HepG2 (cell line): ENCODE results near the gene CEMP1. TPM values are rescaled to one million over a fixed set of nuclear protein-coding genes. Genes with fewer than 3 reads are reported as not detected.

Source experiments
- BHLHE40 ChIP-seq: IDR thresholded peaks from 2 replicates; pipeline ENCODE4 v1.6.1; 2011; ENCODE audit warnings: low read length, improper control_type of control experiment
- CCAR2 ChIP-seq: fragments of 200-400 bp; formaldehyde crosslinking; optimal IDR thresholded peaks from 2 replicates; pipeline ENCODE3; 2018; ENCODE audit warnings: low read depth, mild to moderate bottlenecking, low read length, moderate library complexity
- CEBPG ChIP-seq: IDR thresholded peaks from 2 replicates; pipeline ENCODE4 v1.6.1; 2016
- ELF3 ChIP-seq: IDR thresholded peaks from 2 replicates; pipeline ENCODE4 v1.6.1; 2016; ENCODE audit warnings: missing genetic modification reagents, missing compliant biosample characterization
- FOXK1 ChIP-seq: sonication (generic); formaldehyde crosslinking; IDR thresholded peaks from 2 replicates; pipeline ENCODE4 v1.4.0; 2020; ENCODE audit warnings: low read depth, missing genetic modification reagents, borderline replicate concordance
- HES4 ChIP-seq: sonication (generic); formaldehyde crosslinking; IDR thresholded peaks from 2 replicates; pipeline ENCODE4 v1.9.0; 2021; ENCODE audit warnings: mild to moderate bottlenecking, missing genetic modification reagents, borderline replicate concordance
- IKZF4 ChIP-seq: sonication (generic); formaldehyde crosslinking; IDR thresholded peaks from 2 replicates; pipeline ENCODE4 v1.5.1; 2020; ENCODE audit warnings: borderline replicate concordance, mild to moderate bottlenecking, low read depth, missing genetic modification reagents; ENCODE audit errors: not compliant biosample characterization
- NCOA1 ChIP-seq: sonication (generic); formaldehyde crosslinking; IDR thresholded peaks from 2 replicates; pipeline ENCODE4 v1.9.0; 2021; ENCODE audit warnings: missing genetic modification reagents
- RBM22 ChIP-seq: fragments of 200-400 bp; formaldehyde crosslinking; optimal IDR thresholded peaks from 2 replicates; pipeline ENCODE3; 2017; ENCODE audit warnings: mild to moderate bottlenecking, low read length, moderate library complexity
- REPIN1 ChIP-seq: sonication (generic); formaldehyde crosslinking; IDR thresholded peaks from 2 replicates; pipeline ENCODE4 v1.8.0; 2022; ENCODE audit warnings: missing genetic modification reagents, low read depth, mild to moderate bottlenecking, borderline replicate concordance
- SATB2 ChIP-seq: sonication (generic); formaldehyde crosslinking; IDR thresholded peaks from 2 replicates; pipeline ENCODE4 v1.5.0; 2020; ENCODE audit warnings: missing genetic modification reagents
- ZFP90 ChIP-seq: sonication (generic); formaldehyde crosslinking; IDR thresholded peaks from 2 replicates; pipeline ENCODE4 v1.8.0; 2022; ENCODE audit warnings: missing genetic modification reagents, mild to moderate bottlenecking, inconsistent platforms, borderline replicate concordance
- ZNF180 ChIP-seq: sonication (generic); formaldehyde crosslinking; IDR thresholded peaks from 2 replicates; pipeline ENCODE4 v1.4.0; 2020; ENCODE audit warnings: low read depth, missing genetic modification reagents, borderline replicate concordance
- ZNF230 ChIP-seq: sonication (generic); formaldehyde crosslinking; IDR thresholded peaks from 2 replicates; pipeline ENCODE4 v1.4.0; 2020; ENCODE audit warnings: mild to moderate bottlenecking, missing genetic modification reagents
- ZNF264 ChIP-seq: sonication (generic); formaldehyde crosslinking; IDR thresholded peaks from 2 replicates; pipeline ENCODE4 v1.4.0; 2020; ENCODE audit warnings: missing genetic modification reagents
- ZNF350 ChIP-seq: sonication (generic); formaldehyde crosslinking; IDR thresholded peaks from 2 replicates; pipeline ENCODE4 v1.4.0; 2020; ENCODE audit warnings: mild to moderate bottlenecking, low read depth, missing genetic modification reagents, borderline replicate concordance
- ZNF75D ChIP-seq: sonication (generic); formaldehyde crosslinking; IDR thresholded peaks from 2 replicates; pipeline ENCODE4 v1.8.1; 2023; ENCODE audit warnings: missing genetic modification reagents, mild to moderate bottlenecking, borderline replicate concordance
- ZNF883 ChIP-seq: sonication (generic); formaldehyde crosslinking; IDR thresholded peaks from 2 replicates; pipeline ENCODE4 v1.5.1; 2020; ENCODE audit warnings: mild to moderate bottlenecking, missing genetic modification reagents; ENCODE audit errors: not compliant biosample characterization
- polyA plus RNA-seq, 8 experiments: library from polyadenylated mRNA; depleted of rRNA in 3 of 8; stranded (reverse) in 7 of 8; unstranded in 1 of 8; fragments of >200 nt; fragmentation: Illumina TruSeq in 4 of 8; extraction: Trizol in 4 of 8; gene quantifications; 2 replicates each; pipeline versions ENCODE4 v1.2.1 to v1.2.3, GENCODE V29; 2011 to 2016; ENCODE audit warnings: low read depth in 4 of 8, missing spikeins in 1 of 8, mixed read lengths in 1 of 8; ENCODE audit not compliant: insufficient read depth in 1 of 8
- total RNA-seq, 5 experiments: library from RNA; depleted of rRNA; stranded (reverse); fragments of >200 nt; fragmentation: Illumina TruSeq; extraction: Trizol; gene quantifications; 2 replicates each; pipeline ENCODE4 v1.2.3, GENCODE V29; 2016; ENCODE audit warnings: low read depth in 1 of 5
- TF ChIP-seq, protein P1 (sequence below): IDR thresholded peaks from 2 replicates; pipeline ENCODE4 v1.6.1; 2016; ENCODE audit warnings: missing biosample characterization, missing genetic modification reagents, low read depth
- TF ChIP-seq, protein P2 (sequence below): sonication (generic); formaldehyde crosslinking; IDR thresholded peaks from 2 replicates; pipeline ENCODE4 v1.5.0; 2020; ENCODE audit warnings: missing genetic modification reagents, mild to moderate bottlenecking, borderline replicate concordance
- TF ChIP-seq, protein P3 (sequence below): sonication (generic); formaldehyde crosslinking; IDR thresholded peaks from 2 replicates; pipeline ENCODE4 v1.8.1; 2023; ENCODE audit warnings: mild to moderate bottlenecking, inconsistent platforms, moderate library complexity, missing genetic modification reagents, borderline replicate concordance
- TF ChIP-seq, protein P4 (sequence below): IDR thresholded peaks from 2 replicates; pipeline ENCODE4 v1.6.1; 2016
- TF ChIP-seq, protein P5 (sequence below): sonication (generic); formaldehyde crosslinking; IDR thresholded peaks from 2 replicates; pipeline ENCODE4 v1.8.1; 2023; ENCODE audit warnings: mild to moderate bottlenecking, moderate library complexity, missing genetic modification reagents

Gene CEMP1
- total and polyA plus RNA-seq, 2 of the 13 experiments (the other 11 are each of a cell fraction or from before 2014, with no cell fraction given) = not detected

DNA sequence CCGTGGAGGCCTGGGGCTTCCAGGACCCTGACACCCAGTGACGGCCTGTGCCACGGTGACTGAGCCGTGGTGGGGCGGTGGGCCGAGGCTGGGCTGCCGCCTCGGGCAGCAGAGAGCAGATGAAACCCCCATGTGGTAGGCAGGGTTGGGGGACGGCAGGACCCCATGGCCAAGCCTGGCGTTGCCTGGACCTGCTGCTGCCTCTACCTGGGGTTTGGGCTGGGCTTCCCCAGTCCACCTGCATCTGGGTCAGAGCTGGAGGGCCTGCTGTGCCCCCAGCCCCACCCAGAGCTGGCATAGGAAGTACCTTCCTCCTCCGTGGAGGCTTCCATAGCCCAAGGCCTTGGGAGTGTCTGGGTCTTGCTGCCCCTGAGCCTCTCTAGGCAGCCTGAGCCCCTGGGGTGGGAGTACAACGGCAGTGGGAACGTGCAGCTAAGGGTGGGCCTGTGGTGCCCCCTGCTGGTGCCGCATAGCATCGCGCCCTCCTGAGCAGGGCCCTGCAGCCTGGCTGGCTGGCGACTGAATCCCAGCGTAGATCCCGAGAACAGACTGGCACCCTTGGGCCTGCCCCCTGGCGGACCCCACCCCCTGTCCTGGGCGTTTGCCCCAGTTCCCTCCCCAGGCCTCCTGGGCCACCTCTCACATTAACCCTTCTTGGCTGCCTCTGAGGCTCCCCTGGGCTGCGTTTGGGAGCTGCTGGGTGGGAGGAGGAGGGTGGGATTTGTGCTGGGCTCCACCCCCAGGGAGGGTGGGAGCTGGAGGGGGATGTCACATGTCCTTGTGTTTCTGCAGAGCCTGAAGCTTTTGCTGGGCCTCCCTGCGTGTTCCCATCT lies 30.1 kb downstream of the CEMP1 start (continued):
- TF ChIP-seq, protein P1, sequence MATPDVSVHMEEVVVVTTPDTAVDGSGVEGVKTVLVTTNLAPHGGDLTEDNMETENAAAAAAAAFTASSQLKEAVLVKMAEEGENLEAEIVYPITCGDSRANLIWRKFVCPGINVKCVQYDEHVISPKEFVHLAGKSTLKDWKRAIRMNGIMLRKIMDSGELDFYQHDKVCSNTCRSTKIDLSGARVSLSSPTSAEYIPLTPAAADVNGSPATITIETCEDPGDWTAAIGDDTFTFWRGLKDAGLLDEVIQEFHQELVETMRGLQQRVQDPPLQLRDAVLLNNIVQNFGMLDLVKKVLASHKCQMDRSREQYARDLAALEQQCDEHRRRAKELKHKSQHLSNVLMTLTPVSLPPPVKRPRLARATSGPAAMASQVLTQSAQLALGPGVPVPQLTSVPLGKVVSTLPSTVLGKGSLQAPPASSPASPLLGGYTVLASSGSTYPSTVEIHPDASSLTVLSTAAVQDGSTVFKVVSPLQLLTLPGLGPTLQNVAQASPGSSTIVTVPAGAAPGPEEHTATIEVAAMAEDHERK = no peak
- no peak for TF ChIP-seq CCAR2
- peak; percentile 41; the same call in 1 of the 2 replicates for TF ChIP-seq ZNF350 (CRISPR knock-in tag)
- TF ChIP-seq, protein P2, sequence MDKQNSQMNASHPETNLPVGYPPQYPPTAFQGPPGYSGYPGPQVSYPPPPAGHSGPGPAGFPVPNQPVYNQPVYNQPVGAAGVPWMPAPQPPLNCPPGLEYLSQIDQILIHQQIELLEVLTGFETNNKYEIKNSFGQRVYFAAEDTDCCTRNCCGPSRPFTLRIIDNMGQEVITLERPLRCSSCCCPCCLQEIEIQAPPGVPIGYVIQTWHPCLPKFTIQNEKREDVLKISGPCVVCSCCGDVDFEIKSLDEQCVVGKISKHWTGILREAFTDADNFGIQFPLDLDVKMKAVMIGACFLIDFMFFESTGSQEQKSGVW = no peak
- TF ChIP-seq, protein P3, sequence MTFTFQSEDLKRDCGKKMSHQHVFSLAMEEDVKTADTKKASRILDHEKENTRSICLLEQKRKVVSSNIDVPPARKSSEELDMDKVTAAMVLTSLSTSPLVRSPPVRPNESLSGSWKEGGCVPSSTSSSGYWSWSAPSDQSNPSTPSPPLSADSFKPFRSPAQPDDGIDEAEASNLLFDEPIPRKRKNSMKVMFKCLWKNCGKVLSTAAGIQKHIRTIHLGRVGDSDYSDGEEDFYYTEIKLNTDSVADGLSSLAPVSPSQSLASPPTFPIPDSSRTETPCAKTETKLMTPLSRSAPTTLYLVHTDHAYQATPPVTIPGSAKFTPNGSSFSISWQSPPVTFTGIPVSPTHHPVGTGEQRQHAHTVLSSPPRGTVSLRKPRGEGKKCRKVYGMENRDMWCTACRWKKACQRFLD (CRISPR knock-in tag) = no peak
- peak; percentile 15; the same call in 1 of the 2 replicates for TF ChIP-seq ELF3 (CRISPR knock-in tag)
- TF ChIP-seq, protein P4, sequence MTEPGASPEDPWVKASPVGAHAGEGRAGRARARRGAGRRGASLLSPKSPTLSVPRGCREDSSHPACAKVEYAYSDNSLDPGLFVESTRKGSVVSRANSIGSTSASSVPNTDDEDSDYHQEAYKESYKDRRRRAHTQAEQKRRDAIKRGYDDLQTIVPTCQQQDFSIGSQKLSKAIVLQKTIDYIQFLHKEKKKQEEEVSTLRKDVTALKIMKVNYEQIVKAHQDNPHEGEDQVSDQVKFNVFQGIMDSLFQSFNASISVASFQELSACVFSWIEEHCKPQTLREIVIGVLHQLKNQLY (CRISPR knock-in tag) = no peak
- TF ChIP-seq REPIN1 = 0 out of 2 replicates have a peak, but pooled peaks have one; percentile 48
- no peak for TF ChIP-seq ZNF230
- TF ChIP-seq SATB2 (CRISPR knock-in tag) = no peak
- no peak for TF ChIP-seq ZNF180 (CRISPR knock-in tag)
- no peak for TF ChIP-seq RBM22
- TF ChIP-seq ZNF883 (CRISPR knock-in tag) = no peak
- TF ChIP-seq IKZF4 (CRISPR knock-in tag) = no peak
- TF ChIP-seq ZFP90 = no peak
- TF ChIP-seq CEBPG (CRISPR knock-in tag) = no peak
- TF ChIP-seq, protein P5, sequence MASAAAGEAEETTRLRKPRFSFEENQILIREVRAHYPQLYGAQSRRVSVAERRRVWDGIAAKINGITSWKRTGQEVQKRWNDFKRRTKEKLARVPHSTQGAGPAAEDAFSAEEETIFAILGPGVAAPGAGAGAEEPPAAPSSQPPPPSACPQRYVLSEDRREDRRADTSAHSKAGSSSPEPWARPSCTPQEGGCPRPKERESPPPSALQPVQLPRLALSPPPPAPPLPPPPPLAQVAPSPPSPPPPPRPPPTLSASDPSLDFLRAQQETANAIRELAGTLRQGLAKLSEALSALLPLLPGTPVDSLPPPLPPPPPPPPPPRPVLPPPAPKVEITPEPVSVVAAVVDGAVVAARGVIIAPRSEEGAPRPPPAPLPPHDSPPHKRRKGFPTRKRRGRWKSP (CRISPR knock-in tag) = no peak
- TF ChIP-seq NCOA1 = 0 out of 2 replicates have a peak, but pooled peaks have one; percentile 55
- 0 out of 2 replicates have a peak, but pooled peaks have one; percentile 44 for TF ChIP-seq BHLHE40
- TF ChIP-seq FOXK1 = peak; percentile 31; the same call in 1 of the 2 replicates
- no peak for TF ChIP-seq ZNF264 (CRISPR knock-in tag)
- no peak for TF ChIP-seq HES4 (CRISPR knock-in tag)
- TF ChIP-seq ZNF75D (CRISPR knock-in tag) = no peak
